Aorta (tissue), 5 donors: Measurements from ENCODE around the gene VAPA. TPM values are rescaled to one million over a fixed set of nuclear protein-coding genes. Genes with fewer than 3 reads are reported as not detected.
"Not testable (repeated sequence)": the region's sequence is repeated elsewhere in the genome, so short reads cannot be mapped to it uniquely, and the experiment has no call there.

Experiments used
- ATAC-seq: fragments of 200-7000 bp; cut with Tn5 transposase; one replicate; pipeline ENCODE4 v1.9.1; 2022; ENCODE audit warnings: moderate library complexity; ENCODE audit not compliant: low FRiP score
- DNase-seq, 2 donors: peaks; one replicate each; pipeline ENCODE4 v3.0.0-alpha.2; 2020
- H3K27ac ChIP-seq, 2 donors: one replicate each; pipeline ENCODE4 v1.5.1; 2013; ENCODE audit warnings: low read length in 2 of 2, mild to moderate bottlenecking in 2 of 2, moderate library complexity in 2 of 2, control low read depth in 1 of 2, inconsistent platforms in 1 of 2, low read depth in 1 of 2
- H3K27me3 ChIP-seq, 2 donors: one replicate each; pipeline ENCODE4 v1.6.1; 2013; ENCODE audit warnings: control low read depth in 1 of 2, low read length in 1 of 2, mild to moderate bottlenecking in 1 of 2, moderate library complexity in 1 of 2; ENCODE audit not compliant: insufficient read depth in 2 of 2, control insufficient read depth in 1 of 2
- H3K36me3 ChIP-seq, 2 donors: one replicate each; pipeline ENCODE4 v1.6.1; 2013; ENCODE audit warnings: control low read depth in 1 of 2, low read length in 1 of 2, mild to moderate bottlenecking in 1 of 2; ENCODE audit not compliant: insufficient read depth in 2 of 2, control insufficient read depth in 1 of 2
- H3K4me1 ChIP-seq, 2 donors: one replicate each; pipeline ENCODE4 v1.6.1; 2013; ENCODE audit warnings: low read length in 2 of 2, control low read depth in 1 of 2, mild to moderate bottlenecking in 1 of 2, moderate library complexity in 1 of 2; ENCODE audit not compliant: insufficient read depth in 2 of 2, control insufficient read depth in 1 of 2
- H3K4me3 ChIP-seq, 2 donors: one replicate each; pipeline ENCODE4 v1.5.1; 2013; ENCODE audit warnings: low read length in 2 of 2, control low read depth in 1 of 2, mild to moderate bottlenecking in 1 of 2
- H3K9me3 ChIP-seq: one replicate; pipeline ENCODE4 v1.6.1; 2013; ENCODE audit warnings: mild to moderate bottlenecking, low read length; ENCODE audit not compliant: control insufficient read depth
- WGBS, 2 donors: extraction: QIAGEN DNeasy Blood & Tissue Kit; methylation state at CpG; one replicate each; pipeline ENCODE4 v1.1.7; 2013; 5-methylcytosine and 5-hydroxymethylcytosine counted together
- intact Hi-C, 2 donors: fragments of 100-400 bp; cut with DNase I; formaldehyde crosslinking; loops; one replicate each; pipeline versions ENCODE4 v1.14.2 to v1.15.0; 2022
- polyA plus RNA-seq, 2 donors: library from polyadenylated mRNA; stranded (reverse); fragments of 200-250 nt; gene quantifications; one replicate each; pipeline ENCODE4 v1.2.3, GENCODE V29; 2013
- total RNA-seq, 2 donors: library from RNA; stranded (reverse); fragmentation: NEBNext Ultra II Directional; extraction: Animal tissue kit (Norgen Biotek cat#: 25700); gene quantifications; one replicate each; pipeline ENCODE4 v1.2.1, GENCODE V29; 2021
- donor health status: healthy with polysubstance abuse.
- donor health status: Bipolar disorder and iron deficiency.
- donor health status: DM: no; HTN: no; CAD: no.
- donor health status: DM: no; HTN: no; CAD: no.
- donor health status: DM: yes; HTN: yes; CAD: no.

Gene VAPA
- total and polyA plus RNA-seq, 4 donors: 119 to 221 (median 193) TPM

DNA sequence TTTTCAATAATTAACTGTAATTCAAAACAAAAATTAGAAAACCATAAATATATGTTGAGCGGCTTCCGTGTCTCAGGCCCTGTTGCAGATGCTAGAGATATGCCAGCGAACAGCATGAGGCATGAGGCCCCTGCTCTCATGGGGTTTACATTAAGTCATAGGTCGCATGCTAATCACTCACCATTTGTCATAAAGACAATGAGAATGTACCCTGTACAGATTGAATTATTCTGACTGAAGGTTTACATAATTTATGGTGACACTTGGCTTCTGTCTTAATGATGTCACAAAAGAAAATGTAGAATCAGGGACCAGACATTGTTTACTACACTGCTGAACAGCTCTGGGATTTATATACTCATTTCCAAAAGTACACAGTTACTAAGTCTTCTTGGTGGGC is 5.9 kb upstream of the VAPA start:
- intact Hi-C loops: no loop called here
- no peaks in the 10 kb centered on the region for H3K4me1 ChIP-seq
- WGBS, 2 donors: 85 to 88% methylated on average over 4 of the region's 4 CpGs

DNA sequence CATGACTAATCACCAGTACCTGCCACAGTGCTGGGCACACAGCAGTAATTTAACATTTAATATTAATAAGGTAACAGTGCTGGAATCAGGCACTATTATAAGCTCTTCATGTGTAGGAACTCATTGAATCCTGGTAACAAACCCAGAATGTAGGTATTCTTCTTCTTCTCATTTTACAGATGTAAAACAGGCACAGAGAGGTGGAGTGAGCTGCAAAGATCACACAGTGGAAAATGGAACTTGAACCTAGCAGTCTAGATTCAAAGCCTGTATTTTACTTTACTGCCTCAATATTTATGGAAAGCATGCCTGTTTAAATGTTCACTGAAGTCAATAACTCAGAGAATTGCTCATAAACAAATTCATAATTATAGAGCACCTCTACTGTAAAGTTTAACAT is 3.7 kb upstream of the VAPA start:
- no peak overlapping the region for H3K27ac ChIP-seq
- H3K4me1 ChIP-seq: no peaks in the 10 kb centered on the region
- ATAC-seq (no peak), DNase-seq (no peak)
- H3K36me3 ChIP-seq: no peaks in the 10 kb centered on the region
- no peaks in the 10 kb centered on the region for H3K27me3 ChIP-seq
- no peaks in the 10 kb centered on the region for H3K9me3 ChIP-seq
- intact Hi-C loops: loop anchor here in 1 of 2 donors (10.0 kb wide), 1 partner anchor 205 kb away; the partner anchor contains the start of gene RAB31
- H3K4me3 ChIP-seq: no peak overlapping the region

More for the DNA sequence above, 5.9 kb upstream of the VAPA start:
- no peak for DNase-seq
- H3K4me3 ChIP-seq: no peak overlapping the region
- ATAC-seq: no peak
- H3K36me3 ChIP-seq: no peaks in the 10 kb centered on the region
- no peaks in the 10 kb centered on the region for H3K27me3 ChIP-seq
- H3K9me3 ChIP-seq: no peaks in the 10 kb centered on the region
- no peak overlapping the region for H3K27ac ChIP-seq

DNA sequence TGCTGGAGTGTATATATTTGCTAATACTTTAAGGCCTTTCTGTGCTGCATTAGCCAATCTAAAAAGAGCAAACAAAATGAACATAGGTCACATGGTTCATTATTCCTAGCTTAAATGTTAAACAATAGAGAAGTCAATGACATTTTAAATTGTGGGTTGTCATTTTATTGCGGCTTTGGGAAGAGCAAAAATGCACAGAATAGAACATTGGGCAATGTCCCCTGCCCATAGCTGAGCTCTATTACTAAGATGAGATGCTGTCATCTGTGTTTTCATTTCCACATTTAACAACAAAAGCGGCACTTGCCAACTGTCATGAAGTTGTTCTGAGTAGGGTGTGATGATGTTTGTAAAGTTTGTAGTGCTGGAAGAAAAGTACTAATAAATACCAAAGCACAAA is 3.2 kb upstream of the VAPA start:
- intact Hi-C loops: loop anchor here in 1 of 2 donors (10.0 kb wide), 1 partner anchor 206 kb away; the partner anchor contains the start of gene RAB31
- H3K27me3 ChIP-seq: no peaks in the 10 kb centered on the region
- 91 to 93% methylated on average over 2 of the region's 2 CpGs for WGBS, 2 donors

DNA sequence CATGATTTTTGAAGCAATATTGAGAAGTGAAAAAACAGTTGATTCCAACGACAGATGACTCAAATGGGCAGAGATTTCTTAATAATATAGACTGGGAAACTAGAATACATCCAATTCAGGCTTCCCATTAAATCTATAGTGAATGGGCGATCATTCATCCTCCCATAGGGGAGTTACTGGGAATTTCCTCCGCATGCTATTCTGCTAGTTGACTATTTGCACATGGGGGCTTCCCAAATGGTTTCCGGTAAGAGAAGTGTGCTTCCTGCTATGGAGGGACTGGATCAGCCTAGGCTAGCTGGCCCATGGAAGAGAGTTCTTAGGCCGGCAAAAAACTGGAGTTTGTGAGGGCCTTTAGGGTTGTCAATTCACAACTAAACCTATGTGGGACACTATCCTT is 2.6 kb upstream of the VAPA start:
- Histone ChIP-seq H3K4me1 (peaks cover 0 to under 1% of the 10 kb centered on the region in 2 donors), H3K4me3 (no peak overlapping the region), H3K27ac (no peak overlapping the region), H3K27me3 (no peaks in the 10 kb centered on the region), H3K36me3 (no peaks in the 10 kb centered on the region), H3K9me3 (no peaks in the 10 kb centered on the region)
- WGBS, 2 donors: 95 to 96% methylated on average over 5 of the region's 5 CpGs
- DNase-seq (no peak), ATAC-seq (no peak)
- intact Hi-C loops: loop anchor here in 1 of 2 donors (10.0 kb wide), 1 partner anchor 206 kb away; the partner anchor contains the start of gene RAB31

More for the DNA sequence above, 3.2 kb upstream of the VAPA start:
- H3K36me3 ChIP-seq: no peaks in the 10 kb centered on the region
- DNase-seq (no peak), ATAC-seq (no peak)
- H3K27ac ChIP-seq: no peak overlapping the region
- no peak overlapping the region for H3K4me3 ChIP-seq
- no peaks in the 10 kb centered on the region for H3K4me1 ChIP-seq
- H3K9me3 ChIP-seq: no peaks in the 10 kb centered on the region

DNA sequence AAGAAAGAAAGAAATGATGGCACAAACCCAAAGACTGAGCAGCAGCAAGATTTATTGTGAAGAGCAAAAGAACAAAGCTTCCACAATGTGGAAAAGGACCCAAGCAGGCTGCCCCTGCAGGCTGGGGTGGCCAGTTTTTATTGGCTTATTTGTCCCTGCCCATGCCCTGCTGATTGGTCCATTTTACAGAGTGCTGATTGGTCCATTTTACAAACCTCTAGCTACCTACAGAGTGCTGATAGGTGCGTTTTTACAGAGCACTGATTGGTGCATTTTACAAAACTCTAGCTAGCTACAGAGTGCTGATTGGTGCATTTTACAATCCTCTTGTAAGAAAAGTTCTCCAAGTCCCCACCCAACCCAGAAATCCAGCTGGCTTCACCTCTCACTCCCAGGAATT is 1.5 kb upstream of the VAPA start:
- DNase-seq, H3K9me3 ChIP-seq, H3K36me3 ChIP-seq, H3K27me3 ChIP-seq, ATAC-seq, H3K4me3 ChIP-seq, H3K27ac ChIP-seq, H3K4me1 ChIP-seq: not testable (repeated sequence)
- WGBS, 2 donors: 91 to 96% methylated on average over 1 of the region's 1 CpG
- intact Hi-C loops: loop anchor here in 1 of 2 donors (10.0 kb wide), 1 partner anchor 207 kb away; the partner anchor contains the start of gene RAB31

DNA sequence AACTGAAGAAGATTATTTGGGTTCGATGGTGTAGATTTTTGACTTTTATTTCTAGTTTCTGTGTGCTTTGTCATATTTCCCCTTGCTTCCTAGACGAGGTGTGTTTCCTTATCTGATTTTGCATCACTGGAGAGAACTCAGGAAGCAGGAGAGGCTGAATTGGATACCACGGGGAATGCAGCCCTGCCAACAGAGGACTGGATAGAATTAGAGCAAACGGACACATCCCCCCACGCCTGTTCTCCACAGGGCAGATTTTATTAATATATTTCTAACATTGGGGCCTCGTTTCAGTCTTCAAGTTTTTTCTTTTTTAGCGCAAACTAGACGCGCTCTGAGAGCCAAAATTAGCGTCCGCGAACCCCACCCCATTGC is 678 bp upstream of the VAPA start:
- 5 to 6% methylated on average over 12 of the region's 12 CpGs for WGBS, 2 donors
- DNase-seq (no peak), ATAC-seq (peak; percentile 2)
- Histone ChIP-seq H3K4me3 (peak overlapping the region; percentile 20 to 21), H3K27ac (peak overlapping the region in 1 of 2 donors; percentile 20), H3K27me3 (no peaks in the 10 kb centered on the region), H3K9me3 (no peaks in the 10 kb centered on the region), H3K36me3 (no peaks in the 10 kb centered on the region), H3K4me1 (peaks cover 0 to 3% of the 10 kb centered on the region in 2 donors)
- intact Hi-C loops: loop anchor here in 1 of 2 donors (10.0 kb wide), 1 partner anchor 208 kb away; the partner anchor contains the start of gene RAB31

DNA sequence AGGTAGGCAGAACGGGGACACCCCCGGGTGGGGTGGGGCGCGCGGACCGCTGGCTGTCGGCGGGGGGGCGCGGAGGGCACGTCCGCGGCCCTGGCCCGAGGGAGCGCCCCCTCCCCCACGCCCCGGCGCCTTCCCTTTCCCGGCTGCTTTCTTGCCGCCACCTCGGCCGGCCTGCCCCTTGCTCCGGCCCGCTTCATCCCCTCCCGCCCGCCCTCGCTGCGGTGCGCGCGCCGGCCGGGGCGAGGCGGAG is 443 bp downstream of the VAPA start:
- no peak for ATAC-seq
- intact Hi-C loops: loop anchor here in 1 of 2 donors (10.0 kb wide), 1 partner anchor 209 kb away; the partner anchor contains the start of gene RAB31
- WGBS, 2 donors: 1% methylated on average over 35 of the region's 35 CpGs; no CpG with 5 or more reads in 1 of the 2 donors
- H3K9me3 ChIP-seq: no peaks in the 10 kb centered on the region
- H3K27ac ChIP-seq: peak overlapping the region; percentile 96 to 99
- DNase-seq: no peak
- peaks cover 0 to 7% of the 10 kb centered on the region in 2 donors for H3K4me1 ChIP-seq
- H3K4me3 ChIP-seq: peak overlapping the region; percentile 67 to 98
- no peaks in the 10 kb centered on the region for H3K27me3 ChIP-seq
- H3K36me3 ChIP-seq: no peaks in the 10 kb centered on the region

DNA sequence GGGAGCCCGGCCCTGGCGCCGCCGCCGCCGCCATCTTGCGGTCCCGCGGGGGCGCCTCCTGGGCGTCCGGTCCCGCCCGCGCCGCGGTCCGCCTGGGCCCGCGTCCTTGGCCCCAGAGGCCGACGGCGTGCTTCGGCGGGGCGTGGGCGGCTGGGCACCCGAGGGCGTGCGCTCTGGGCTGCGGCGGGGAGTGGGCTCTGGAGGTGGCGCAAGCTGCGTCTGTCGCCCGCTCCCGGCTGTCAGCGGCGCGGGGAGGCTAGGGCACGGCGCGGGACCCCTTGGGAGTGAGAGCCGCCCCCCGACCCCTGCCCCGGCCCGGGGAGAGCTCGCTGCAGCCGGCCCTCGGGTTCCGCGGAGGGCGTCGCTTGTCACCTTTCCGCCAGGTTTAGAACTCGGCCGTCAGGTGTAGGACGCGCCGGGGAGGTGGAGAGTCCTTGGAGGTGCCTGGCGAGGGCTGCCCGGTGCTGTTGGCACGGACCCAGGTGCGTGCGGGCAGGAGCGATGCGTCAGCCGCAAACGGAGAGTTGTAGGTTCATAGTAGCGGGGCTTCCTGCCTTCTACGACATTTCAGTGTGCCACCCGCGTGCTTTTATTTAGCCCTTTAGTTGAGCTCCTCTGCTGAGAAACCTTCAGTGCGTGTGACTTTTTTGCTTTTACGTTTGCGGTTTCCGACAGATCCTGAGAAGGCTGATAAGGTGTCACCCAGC is 921 bp downstream of the VAPA start:
- intact Hi-C loops: loop anchor here (5.0 to 10.0 kb wide), 4 partner anchors 38 to 210 kb away; partner anchors contain the start of gene RAB31 (in 1 of the 2)
- ATAC-seq (peak; percentile 45), DNase-seq (peak; percentile 80 to 93)
- peaks cover 2 to 11% of the 10 kb centered on the region in 2 donors for H3K4me1 ChIP-seq
- H3K36me3 ChIP-seq: no peaks in the 10 kb centered on the region
- H3K4me3 ChIP-seq: peak overlapping the region; percentile 67 to 98
- peak overlapping the region; percentile 92 to 99 for H3K27ac ChIP-seq
- H3K9me3 ChIP-seq: no peaks in the 10 kb centered on the region
- no peaks in the 10 kb centered on the region for H3K27me3 ChIP-seq
- WGBS, 2 donors: 0% methylated on average over 37 to 77 of the region's 77 CpGs
